HG03139 (cell line): ENCODE results near the gene TMED10.
"Not testable (repeated sequence)": the region's sequence is repeated elsewhere in the genome, so short reads cannot be mapped to it uniquely, and the experiment has no call there.

Experiments
- ATAC-seq: cut with Tn5 transposase; IDR thresholded peaks from one replicate; pipeline ENCODE4 v1.9.1; 2021; ENCODE audit not compliant: unreplicated experiment

The TMED10 gene

DNA sequence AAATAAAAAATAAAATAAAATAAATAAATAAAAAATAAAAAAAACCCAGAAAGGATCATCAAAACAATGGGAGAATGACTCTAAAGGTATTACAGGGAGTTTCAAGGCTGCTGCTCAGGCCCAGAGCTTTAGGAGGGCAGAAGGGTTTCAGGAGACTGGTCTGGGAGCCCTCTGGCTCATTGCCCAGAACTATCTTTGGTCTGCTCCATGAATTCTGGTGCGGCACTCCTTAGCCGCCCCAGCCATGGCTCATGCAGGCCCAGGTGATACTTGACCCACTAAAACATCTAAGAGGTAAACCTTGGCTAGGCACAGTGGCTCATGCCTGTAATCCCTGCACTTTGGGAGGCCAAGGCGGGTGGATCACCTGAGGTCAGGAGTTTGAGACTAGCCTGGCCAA is 14.7 kb upstream of the TMED10 start:
- no peak for ATAC-seq

DNA sequence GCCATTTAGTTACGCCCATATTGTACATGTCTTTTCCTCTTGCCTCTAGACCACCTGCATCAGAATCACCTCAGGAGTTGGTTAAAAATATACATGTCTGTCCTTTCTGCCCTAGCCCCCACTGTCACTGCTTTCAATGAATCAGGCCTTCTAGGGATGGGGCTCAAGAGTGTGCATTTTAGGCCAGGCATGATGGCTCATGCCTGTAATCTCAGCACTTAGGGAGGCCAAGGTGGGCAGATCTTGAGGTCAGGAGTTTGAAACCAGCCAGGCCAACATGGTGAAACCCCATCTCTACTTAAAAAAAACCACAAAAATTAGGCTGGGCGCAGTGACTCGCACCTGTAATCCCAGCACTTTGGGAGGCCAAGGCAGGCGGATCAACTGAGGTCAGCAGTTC is 13.6 kb upstream of the TMED10 start:
- no peak for ATAC-seq

DNA sequence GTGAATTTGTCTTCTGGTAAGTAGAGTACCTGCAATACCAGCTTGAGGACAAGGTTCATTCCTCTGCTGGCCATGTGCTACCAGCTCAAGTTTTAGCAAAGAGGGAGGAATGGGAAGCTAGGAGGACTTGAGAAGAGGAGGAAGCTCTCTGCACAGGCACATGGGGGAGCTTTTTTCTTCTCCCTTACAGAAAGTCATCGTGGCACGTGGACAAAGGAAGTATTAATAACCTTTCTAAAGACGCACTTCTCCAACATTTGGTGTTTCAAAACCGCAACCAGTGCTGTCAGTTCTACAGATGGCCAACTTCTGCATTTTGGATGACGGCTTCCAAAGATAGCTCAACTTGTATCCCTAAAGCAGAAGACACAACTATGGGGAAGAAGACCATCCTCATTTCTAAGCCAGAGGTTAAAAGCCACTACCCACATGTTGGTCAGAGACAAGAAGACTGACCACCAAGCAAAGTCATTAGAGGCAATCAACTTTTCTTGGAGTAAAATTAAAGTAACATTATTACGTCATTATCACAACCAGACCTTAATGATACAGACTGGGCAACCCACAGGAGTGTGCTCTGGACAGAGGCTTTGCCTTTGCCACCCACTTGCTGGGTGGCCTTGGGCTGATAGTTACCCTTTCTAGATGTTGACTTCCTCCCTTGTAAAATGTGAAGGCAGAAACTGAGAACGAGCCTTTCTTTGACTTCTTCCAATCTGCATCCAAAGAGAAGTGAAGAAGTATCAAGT is 12.3 kb upstream of the TMED10 start:
- ATAC-seq, result no peak

DNA sequence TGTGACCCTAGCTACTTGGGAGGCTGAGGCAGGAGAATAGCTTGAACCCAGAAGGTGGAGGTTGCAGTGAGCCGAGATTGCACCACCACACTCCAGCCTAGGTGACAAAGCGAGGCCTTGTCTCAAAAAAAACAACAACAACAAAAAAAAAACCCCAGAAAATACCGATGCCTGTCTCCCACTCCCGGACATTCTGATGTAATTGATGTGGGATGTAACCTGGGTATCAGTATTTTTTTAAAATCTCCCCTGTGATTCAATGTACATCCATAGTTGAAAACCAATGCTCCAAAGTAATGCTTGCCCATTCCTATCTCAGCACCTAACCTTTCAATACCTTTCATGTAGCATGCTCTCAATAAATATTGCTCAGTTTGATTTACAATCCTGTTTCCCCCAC is 11.7 kb upstream of the TMED10 start:
- no peak for ATAC-seq

DNA sequence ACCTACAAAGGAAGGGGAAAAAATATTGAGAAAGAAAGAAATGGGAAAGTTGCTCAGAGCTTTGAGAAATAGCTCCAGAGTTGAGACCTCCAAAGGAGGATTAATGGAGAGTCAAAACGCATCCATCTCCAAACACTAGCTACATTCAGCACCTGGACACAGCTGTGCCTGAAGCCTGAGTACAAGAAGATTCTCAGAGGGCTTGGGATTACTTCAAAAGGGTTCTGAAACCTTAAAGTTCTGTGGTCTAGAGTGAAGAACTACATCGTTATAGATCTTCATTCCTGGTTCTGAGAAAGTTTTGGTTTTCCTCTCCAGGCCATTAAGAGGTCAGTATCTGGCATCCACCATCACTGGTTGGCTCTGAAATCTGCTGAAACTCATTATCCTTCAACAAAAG is 10.5 kb upstream of the TMED10 start:
- no peak for ATAC-seq

DNA sequence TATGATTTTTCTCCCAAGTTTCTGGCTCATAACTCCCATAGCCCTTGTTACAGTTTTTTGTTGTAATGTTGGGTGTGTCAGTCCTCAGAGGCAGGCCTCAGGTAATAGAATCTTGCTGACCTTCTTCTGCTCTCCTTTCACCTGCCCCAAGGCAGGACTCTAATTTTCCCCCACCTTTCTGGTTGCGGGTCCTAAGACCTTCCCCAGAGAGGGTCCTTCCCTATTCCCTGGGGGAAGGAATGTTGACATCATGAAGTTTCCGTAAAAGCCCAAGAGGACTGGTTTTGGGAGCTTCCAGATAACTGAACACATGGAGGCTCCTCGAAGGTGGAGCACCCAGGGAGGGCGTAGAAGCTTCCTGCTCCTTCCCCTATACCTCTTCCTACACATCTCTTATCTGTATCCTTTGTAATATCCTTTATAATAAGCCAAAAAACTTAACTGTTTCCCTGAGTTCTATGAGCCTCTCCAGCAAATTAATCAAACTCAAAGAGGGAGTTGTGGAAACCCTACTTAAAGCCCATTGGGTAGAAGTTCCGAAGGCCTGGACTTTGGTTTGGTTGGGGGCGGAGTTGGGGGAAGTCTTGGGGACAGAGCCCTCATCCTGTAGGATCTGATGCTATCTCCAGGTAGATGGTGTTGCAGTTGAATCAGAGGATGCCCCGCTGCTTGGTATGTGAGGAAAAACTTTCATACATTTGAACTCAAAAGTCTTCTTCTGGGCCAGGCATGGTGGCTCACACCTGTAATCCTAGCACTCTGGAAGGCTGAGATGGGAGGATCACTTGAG is 9.0 kb upstream of the TMED10 start:
- ATAC-seq, result no peak

DNA sequence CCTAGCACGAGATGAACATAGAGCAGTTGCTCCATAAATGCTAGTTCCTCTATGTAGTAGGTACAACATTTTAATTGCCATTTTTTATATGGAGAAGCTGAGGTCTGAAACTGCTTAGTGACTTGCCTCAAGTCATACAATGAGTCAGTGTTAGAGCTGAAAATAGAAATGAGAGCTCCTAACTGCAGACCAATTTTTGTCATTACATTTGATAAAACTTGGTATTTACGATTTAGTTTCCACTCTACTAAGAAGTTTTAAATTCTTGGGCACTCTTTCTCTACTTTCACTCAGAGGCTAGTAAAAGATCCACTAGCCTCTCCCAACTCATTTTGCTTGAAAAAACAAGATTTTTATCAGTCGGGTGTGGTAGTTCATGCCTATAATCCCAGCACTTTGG is 8.1 kb upstream of the TMED10 start:
- ATAC-seq, result no peak

DNA sequence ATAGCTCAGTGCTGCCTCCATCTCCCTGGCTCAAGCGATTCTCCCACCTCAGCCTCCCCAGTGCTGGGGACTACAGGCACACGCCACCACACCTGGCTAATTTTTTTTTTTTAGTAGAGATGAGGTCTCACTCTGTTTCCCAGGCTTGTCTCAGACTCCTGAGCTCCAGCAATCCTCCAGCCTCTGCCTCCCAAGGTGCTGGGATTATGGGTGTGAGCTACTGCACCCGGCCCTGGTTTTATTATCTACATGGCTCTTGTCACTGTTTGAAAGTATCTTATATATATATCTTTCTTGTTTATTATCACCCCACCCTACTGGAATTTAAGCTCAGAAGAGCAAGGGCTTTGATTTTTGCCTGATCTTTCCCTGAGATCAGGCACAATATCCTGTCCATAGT is 7.6 kb upstream of the TMED10 start:
- no peak for ATAC-seq

DNA sequence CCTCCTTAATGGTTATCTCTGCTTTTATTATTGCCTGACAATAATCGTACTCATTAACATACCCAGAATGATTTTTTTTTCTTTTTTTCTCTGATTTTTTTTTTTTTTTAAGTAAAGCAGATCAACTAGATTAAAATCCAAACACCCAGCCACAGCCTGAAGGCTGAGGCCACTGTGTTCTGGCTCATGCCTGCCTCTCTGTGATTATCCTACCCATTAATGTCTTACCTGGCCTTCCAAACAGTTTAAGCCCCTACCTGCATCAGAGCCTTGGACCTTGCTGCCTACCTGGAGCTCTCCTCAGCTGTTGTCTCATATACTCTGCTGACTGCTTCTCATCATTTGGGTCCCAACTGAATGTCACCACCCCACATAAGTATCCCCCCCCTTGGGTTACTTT is 6.8 kb upstream of the TMED10 start:
- ATAC-seq, result no peak

DNA sequence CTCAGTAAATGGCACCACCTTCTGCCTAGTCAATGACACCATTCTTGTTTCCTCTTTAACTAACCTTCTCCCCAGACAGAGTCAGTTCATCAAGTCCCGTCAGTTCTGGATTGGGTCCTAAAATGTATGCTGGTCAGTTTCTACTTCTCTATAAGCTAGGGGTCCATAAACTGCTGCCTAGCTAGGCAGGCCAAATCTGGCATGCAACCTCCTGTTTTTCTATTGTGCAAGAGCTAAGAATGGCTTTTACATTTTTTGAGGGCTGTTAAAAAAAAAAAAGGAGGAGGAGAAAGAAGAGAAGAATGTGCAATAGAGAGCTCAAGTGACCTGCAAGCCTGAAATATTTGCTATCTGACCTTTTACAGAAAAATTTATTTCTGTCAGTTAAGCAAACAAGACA is 6.4 kb upstream of the TMED10 start:
- ATAC-seq, result no peak

DNA sequence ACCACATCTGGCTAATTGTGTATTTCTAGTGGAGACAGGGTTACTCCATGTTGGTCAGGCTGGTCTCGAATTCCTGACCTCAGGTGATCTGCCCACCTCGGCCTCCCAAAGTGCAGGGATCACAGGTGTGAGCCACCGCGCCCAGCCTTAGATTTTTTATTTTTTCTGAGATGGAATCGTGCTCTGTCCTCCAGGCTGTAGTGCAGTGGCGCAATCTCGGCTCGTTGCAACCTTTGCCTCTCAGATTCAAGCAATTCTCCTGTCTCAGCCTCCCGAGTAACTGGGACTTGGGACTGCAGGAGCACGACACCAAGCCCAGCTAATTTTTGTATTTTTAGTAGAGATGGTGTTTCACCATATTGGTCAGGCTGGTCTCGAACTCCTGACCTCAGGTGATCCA is 5.8 kb upstream of the TMED10 start:
- ATAC-seq, result not testable (repeated sequence)

DNA sequence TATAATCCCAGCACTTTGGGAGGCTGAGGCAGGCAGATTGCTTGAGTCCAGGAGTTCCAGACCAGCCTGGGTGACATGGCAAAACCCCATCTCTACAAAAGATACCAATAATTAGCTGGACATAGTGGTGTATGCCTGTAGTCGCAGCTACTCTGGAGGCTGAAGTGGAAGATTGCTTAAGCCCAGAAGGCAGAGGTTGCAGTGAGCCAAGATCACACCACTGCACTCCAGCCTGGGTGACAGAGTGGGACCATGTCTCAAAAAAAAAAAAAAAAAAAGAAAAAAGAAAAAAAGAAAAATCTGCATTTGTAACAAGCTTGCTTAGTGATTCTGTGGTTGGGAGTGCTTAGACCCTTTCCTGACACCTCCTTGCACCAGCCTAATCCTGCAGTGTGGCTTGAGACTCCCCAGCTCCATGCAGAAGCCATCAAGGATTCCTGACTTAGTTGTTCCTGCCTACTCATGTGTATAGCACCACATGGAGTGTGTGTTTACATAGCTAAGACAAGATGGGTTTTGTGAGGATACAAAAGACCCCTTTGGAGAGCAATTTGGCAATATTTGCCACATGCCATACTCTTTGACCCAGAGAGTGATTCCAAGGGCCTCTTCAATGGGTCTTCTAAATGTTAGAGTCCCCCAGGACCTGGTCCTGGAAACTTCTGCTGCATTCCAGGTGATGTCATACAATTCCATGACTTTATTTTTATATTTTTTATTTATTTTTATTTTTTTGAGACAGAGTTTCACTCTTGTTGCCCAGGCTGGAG is 5.1 kb upstream of the TMED10 start:
- ATAC-seq, result no peak

DNA sequence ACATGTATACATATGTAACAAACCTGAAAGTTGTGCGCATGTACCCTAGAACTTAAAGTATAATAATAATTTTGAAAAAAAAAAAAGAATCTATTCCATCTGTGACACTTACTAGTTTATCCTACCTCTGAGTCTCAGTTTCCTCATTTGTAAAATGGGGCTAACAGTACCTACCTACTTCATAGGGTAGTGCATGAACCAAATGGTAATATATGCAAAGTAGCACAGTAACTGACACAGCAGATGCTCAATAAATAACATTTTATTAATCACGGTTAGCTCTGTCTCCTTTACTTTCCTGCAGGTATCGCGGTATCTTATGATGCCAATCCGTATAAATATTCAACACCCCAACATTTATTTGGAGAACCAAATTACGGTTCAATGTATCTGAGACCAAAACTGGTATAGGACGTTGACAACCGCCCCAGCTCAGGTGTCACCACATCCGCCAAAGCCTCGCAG is 703 bp downstream of the TMED10 start:
- peak; percentile 7 for ATAC-seq

DNA sequence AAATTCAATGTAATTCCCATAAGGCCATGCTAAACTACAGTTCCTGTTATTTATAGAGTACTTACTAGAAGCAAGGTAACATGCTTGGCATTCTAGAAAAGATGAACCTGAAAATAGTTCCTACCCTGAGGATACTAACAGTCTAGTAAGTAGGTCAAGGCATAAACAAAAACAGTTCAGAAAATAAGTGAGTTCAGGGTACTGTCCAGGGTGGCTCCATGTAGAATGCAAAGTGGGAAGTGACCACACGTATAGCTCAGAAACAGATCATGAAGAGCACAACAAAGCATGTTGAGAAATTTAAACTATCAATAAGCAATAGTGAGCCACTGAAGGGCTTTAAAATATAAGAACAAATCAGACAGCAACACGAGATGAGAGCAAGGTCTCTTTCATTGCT is 2.3 kb downstream of the TMED10 start:
- no peak for ATAC-seq

DNA sequence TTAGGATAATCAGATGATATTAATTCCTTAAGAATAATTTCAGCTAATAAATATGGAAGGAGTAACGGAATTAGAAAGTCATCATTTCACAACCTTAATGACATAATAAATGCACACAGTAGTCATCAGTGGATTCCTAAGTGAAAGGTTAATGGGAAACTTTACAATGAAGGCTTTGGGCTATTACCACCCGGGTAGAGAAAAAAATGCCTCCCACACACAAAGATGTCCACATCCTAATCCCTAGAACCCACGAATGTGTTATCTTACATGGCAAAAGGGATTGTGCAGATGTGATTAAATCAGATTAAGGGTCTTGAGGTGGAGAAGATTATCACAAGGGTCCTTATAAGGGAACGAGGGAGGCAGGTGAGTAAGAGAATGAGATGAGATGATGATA is 5.6 kb downstream of the TMED10 start:
- ATAC-seq, result no peak

DNA sequence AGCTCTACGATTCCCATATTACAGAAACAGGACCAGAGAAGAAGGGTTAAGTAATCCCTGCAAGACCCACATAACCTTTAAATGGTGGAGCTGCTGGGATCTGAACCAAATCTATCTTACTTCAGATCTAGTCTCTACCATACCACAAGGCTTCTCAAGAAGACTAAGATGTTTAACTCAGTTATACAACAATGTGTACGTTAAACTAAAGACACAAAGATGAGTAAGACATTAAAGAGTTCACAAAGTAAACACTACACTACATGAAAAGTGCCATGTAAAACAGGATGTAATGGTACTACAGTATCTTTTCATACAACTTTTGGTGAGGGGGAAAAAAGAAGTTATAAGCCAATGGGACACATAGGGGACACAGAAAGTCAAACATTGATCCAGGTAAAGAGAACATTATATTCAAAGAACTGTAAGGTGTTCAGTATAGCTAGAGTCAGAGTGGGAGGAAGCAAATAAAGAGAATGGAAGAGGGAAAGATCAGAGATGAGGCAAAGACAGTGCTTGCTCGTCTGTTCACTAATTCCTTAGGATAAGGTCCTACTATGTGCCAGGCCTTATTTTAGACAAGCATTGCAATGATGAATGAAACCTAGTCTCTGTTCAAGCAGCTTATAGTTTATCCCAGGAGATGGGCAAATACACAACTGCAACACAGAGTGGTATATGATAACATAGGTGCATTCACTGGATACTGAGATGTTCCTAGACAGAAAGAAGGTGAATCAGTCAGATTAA is 7.7 kb downstream of the TMED10 start:
- ATAC-seq, result no peak

DNA sequence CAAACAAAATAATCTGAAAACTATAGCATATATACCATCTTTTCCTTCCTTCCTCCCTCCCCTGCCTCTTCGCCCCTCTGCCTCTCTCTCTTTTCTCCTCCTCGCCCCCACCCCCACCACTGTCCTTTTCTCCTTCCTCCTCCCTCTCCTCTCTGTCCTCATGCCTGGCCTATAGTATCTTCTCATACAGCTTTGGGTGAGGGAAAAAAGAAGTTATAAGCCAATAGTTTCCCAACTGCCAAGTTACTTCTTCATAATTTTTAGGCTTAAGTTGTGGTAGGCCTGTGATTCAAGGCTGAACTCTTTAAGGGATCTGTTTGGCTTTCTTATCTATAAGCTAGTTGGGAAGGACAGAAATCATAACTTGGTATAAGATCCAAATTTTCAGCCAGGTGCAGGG is 9.1 kb downstream of the TMED10 start:
- ATAC-seq, result no peak

DNA sequence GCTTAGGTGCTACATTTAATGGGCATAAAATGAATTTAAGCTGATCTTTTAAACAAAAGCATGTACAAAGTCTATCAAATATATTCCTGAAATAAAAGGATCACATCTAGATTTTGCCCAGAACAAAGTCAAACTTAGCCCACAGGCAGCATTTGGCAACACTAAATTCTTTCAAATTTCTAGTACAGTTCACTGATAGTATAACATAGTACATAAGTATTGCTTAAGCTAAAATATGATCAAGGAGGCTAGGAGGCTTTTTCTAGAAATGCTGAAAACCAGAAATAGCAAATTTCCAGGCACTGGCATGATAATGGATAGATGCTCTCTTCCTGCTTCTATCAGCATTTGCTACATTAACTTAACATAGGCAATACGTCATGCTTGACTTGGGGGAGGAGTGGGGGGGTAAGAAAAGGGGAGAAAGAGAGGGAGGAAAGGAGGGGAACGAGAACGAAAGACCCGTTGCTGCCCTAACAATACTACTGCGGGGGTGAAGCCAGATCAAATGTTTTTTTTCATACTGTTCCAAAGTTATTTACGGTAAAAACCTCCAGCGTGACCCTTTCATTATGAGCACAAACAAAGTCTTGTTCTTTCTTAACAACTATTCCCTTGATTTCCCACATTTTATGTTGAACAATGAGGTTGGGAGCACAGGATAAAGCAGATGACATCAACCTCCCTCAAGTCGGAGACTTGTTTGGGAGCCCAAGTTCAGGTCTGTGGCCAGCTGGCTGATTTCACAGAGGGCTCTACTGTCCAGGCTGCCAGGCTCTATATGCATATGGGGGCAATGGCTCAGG is 10.6 kb downstream of the TMED10 start:
- ATAC-seq, result no peak

DNA sequence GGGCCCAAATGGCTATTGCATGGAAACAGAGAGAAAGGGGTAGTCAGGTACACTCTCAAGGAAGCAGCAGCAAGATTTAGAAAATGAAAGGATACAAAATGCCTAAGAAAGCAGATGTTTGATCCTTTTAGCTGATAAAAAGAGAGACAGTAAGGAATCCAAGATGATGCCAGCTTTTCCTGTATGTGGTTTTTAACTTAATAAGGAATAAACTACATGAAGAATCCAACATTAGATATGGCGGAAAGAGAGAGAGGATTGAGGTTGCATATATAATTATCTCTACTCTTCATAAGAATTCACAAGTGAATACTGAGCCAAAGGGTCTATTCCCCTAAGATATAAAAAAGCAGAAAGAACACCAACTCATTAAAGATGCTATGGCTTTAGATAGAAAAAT is 11.6 kb downstream of the TMED10 start:
- no peak for ATAC-seq

DNA sequence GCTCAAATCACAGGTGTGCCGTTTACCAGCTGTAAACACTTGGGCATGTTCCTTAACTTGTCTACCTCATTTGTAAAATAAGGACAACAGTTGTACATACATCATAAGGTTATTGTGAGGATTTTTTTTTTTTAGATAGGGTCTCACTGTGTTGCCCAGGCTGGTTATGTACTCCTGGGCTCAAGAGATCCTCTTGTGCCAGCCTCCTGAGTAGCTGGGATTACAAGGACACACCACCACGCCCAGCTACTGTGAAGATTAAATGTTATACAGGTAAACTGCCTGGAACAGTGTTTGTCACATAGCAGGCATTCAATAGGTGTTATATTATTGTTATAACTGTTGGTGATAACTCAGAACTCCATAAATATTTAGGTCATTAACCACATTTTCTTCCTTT is 12.7 kb downstream of the TMED10 start:
- no peak for ATAC-seq
